NCI-H446 treated with DMSO at 0.1 percent for 48 hours (cell line): ENCODE data around the gene MICA.
"Not testable (repeated sequence)": the region's sequence is repeated elsewhere in the genome, so short reads cannot be mapped to it uniquely, and the experiment has no call there.

Source experiments
- DNase-seq: peaks from one replicate; lab custom pipeline; 2025; lab: John Stamatoyannopoulos, UW

Gene MICA

GRCh38 chr6:31414148-31414770 is 10.9 kb downstream of the MICA start:
- not testable (repeated sequence) for DNase-seq

GRCh38 chr6:31414771-31415265 is 11.4 kb downstream of the MICA start:
- DNase-seq: no peak

DNA sequence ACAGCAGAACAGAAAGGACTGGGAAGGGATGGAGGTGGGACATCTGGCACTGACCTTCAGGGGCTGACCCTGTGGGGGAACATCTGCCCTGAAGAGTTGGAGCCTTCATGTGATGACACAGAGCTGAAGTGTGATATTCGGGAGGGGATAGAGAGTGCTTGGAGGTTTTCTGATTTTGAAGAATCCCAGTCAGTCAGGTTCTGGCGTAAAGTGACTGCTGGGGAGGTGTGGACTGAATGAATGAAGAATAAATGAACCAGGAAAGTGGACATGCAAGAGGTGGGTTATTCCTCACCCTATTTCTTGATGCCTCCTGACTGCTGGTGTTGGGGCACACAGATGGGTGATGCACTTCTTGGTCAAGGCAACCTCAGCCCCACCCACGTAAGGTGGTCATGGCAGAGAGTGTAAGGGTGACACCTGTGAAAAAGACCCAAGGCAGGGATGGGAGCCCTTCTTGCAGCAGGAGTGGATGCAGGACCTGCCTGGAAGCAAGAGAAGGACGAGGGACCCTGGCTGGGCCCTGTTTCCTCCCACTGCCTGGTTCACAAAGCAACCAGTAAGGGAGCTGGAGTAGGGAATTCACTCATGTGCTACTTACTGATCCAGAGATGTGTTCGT is 13.1 kb downstream of the MICA start:
- DNase-seq: no peak

DNA sequence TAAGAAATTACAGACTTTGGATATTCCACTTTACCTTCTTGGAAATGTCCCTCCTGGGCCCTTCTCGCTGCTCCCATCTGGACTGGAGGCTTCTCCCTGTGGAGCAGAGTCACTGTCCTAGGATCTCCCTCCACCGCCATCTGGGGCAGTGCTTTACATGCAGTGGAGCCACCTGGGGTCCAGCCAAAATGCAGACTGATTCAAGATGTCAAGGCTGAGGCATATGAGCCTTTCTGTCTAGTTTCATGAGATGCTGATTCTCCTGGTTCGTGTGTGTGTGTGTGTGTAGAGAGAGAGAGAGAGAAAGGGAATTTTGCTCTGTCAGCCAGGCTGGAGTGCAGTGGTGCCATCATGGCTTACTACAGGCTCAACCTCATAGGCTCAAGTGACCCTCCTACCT is 14.9 kb downstream of the MICA start:
- DNase-seq: no peak

DNA sequence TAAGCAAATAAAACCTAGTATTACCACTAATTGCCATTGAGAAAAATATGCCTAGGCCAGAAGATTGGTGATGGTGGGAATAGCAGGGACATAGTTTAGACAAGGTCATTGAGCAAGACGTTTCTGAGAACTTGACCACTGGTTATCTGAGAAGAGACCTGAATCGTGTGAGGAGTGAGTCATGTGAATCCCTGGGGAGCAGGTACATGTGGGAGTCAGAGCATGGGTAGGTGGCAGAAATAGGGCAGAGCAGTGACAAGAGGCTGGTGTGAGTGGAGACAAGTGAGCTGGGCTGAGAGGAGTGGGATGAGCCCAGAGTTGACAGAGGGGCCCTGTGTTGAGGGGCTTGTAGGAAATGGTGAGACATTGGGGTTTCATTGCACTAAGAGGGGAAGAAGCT is 16.4 kb downstream of the MICA start:
- no peak for DNase-seq

DNA sequence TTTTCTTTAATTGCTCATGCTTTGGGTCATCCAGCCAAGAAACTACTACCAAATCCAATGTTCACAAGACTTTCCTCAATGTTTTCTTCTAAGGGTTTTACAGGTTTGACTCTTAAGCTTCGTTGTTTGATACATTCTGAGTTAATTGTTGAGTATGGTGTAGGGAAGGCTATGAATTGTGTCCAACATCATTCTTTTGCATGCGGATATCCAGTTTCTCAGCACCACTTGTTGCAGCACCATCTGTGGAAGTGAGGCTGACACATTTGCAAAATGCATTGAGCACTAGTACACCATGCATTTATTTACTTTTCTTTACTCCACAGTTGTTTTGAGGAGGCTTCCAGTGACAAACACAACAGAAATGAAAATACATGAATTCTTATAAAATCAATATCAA is 17.2 kb downstream of the MICA start:
- DNase-seq: no peak

GRCh38 chr6:31422587-31422986 is 19.2 kb downstream of the MICA start:
- DNase-seq: no peak

DNA sequence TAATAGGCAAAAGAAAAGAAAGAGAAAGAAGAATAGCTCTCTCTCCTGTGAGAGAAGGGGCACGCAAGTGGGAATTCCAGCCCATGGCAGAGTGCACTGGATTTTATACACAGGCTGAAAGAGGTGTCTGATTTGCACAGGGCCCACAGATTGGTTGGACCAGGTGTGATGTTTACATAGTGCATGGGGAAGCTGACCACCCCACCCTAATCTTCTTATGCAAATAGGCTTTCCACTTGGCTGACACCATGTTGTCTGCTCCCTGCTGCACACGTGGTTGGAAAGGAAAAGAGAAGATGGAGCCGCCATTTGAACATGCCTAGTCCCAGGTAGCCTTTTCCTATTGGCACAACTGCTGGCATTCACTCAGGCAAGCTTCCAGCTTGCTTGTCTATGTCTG is 20.2 kb downstream of the MICA start:
- DNase-seq: no peak

- no peak for DNase-seq
These were observed 23.3 kb downstream of the MICA start for GRCh38 chr6:31426395-31427354.

DNA sequence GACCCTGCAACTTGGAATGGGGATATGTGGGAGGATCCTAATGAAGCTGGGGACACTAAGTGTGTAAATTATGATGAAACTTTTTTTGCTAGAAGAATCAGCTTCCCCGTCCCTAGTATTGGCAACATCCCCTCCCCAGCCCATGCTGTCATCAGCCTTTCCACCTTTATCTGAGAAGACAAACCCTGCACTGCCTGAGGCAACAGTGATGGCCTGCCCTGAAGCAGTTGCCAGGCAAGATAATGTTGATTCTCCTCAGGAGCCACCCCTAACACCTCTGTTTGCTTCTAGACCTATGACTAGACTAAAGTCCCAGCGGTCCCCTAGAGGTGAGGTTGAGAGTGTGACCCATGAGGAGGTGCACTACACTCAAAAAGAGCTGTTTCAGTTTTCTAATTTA is 27.1 kb downstream of the MICA start:
- DNase-seq: no peak

GRCh38 chr6:31435051-31435450 is 31.7 kb downstream of the MICA start:
- not testable (repeated sequence) for DNase-seq

- DNase-seq: no peak
These were observed 34.8 kb downstream of the MICA start for GRCh38 chr6:31438222-31438621.

DNA sequence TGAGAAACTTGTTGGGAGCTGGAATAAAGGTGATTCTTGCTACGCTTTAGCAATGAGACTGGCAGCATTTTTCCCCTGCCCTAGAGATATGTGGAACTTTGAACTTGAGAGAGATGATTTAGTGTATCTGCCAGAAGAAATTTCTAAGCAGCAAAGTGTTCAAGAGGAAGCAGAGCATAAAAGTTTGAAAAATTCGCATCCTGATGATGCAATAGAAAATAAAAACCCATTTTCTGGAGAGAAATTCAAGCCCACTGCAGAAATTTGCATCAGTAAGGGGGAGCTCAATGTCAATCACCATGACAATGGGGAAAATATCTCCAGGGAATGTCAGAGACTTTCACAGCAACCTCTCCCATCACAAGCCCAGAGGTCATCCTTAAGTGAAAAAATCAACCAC is 35.3 kb downstream of the MICA start:
- no peak for DNase-seq

DNA sequence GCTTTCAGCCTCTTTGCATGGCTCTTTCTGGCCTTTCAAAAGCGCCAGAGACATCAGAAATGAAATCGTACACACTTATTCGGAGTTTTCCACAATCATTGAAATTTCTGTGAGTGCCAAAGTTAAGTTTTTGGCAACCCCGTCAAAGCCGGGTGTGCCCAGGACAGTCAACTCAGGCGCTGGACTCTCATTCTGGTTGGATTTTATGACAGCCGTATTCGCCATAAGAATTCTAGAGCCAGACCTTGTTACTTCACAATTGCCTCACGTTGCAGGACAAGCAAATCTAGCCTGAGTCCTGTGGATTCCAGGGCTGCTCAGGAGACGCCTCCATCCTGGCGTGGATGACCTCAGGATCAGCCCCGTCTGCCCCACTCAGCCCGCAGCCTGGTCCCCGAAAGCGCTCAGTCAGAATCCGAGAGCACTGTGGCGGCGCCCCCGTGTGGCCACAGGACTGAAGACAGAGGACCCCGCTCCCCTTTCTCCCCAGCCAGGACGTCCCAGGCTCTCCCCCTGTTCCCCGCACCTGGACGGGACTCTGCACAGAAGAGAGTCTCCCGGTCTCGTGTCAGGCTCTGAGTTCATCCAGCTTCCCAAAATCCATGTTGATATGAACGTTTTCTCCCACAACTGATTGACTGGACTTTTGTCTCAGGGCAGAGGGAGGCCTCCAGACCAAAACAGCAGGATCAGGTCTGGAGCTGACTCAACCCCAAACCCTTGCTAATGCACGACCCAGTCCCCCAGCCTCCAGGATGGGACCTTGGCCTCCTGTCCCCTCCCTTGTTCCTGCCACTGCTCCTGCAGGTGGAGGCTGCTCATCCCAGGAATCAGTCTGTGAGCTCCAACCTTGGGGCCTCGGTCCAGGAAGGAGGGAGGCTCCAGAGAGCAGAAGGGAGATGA is 38.2 kb downstream of the MICA start:
- DNase-seq: no peak

DNA sequence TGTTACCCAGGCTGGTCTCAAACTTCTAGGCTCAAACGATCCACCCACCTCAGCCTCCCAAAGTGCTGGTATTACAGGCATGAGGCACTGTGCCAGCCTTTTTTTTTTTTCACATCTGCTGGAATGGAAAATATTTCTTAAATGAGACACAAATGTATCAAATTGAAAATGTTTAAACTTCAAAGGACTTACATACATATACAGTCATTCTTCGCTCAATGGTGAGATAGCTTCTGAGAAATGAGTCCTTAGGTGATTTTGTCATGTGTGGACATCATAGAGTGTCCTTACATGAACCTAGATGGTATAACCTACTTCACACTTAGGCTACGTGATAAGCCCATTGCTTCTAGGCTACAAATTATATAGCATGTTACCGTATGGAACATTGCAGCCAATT is 43.1 kb downstream of the MICA start:
- no peak for DNase-seq

- DNase-seq: not testable (repeated sequence)
These were observed 43.8 kb downstream of the MICA start for GRCh38 chr6:31446999-31447789.

DNA sequence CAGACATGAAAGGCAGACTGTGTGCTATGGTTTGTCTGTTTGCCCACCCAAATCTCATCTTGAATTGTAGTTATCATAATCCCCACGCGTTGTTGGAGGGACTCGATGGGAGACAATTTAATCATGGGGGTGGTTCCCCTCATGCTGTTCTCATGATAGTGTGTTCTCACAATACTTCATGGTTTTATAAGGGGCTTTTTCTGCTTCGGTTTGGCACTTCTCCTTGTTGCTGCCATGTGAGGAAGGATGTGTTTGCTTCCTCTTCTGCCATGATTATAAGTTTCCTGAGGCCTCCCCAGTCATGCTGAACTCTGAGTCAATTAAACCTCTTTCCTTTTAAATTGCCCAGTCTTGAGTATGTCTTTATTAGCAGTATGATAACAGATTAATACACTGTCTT is 47.4 kb downstream of the MICA start:
- no peak for DNase-seq

DNA sequence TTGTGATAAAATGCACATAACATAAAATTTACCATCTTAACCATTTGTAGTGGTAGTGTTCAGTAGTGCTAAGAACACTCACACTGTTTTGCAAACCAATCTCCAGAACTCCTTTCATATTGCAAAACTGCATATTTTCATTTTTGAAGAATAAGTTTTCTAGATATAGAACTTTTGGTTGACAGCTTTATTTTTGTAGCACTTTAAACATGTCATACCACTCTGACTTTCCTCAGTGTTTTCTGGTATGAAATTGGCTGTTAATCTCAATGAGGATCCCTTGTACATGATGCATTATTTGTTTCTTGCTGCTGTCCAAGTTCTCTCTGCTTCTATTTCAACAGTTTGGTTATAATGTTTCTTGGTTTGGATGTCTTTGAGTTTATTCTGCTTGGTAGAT is 49.5 kb downstream of the MICA start:
- DNase-seq: no peak

DNA sequence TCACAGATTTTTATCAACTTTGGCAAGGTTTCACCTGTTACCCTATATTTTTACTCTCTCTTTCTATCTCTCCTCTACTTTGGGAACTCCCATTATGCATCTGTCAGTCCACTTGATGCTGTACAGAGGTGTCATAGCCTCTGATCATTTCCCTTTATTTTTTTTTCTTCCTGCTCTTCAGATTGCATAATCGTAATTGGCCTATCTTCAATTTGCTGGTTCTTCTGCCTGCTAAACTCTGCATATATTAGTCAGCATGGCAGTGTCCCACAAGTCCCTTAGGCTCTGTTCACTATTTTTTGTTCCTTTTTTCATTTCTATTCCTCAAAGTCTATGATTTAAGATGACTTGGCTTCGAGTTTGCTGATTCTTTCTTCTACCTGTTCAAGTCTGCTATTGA is 49.9 kb downstream of the MICA start:
- no peak for DNase-seq

- DNase-seq: not testable (repeated sequence)
These were observed 56.5 kb downstream of the MICA start for GRCh38 chr6:31459864-31460263.
